ENCODE data around the gene MCAM. TPM values are rescaled to one million over a fixed set of nuclear protein-coding genes. Genes with fewer than 3 reads are reported as not detected.

Gene MCAM
- total and polyA plus RNA-seq, 2 donors (not counting 3 experiments of a cell fraction or from before 2014, with no cell fraction given), result 1,027 to 2,543 TPM

DNA sequence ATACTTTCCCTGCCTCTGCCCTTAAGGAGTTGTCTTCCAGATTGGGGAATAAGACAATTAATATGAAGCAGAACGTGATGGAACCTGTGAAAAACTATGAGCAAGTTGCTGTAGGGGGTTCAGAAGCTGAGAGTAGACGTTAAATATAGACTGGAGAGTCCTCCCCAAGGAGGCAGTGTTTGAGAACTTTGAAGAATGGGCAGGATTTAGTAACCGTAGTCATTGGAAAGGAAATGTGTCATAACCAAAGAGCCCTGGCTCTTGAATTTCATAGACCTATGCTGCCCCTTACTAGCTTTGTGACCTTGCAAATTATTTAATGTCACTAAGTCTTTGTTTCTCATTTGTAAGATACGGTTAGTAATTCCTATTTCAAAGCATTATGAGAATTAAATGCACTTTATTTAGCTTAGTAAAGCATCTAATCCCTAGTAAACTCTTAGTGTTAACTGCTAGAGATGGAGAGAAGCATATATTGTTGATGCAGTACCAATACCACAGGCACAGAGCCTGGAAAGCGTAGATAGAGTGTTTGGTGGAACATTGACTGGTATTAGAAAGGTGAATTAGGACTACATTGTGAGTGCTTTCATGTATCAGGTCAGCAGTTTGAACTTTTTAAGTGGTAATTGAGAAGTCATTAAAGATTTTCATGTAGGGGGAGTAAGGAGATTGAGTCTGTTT lies 54.1 kb downstream of the MCAM start:
- peak; percentile 71 for DNase-seq (ENCODE audit: low read depth, low spot score)
- TF ChIP-seq JUN (IDR thresholded peaks at IDR 0.05; ENCODE audit: borderline replicate concordance, insufficient read depth, insufficient read length, low read depth) (peak; percentile 62), CTCF (IDR thresholded peaks at IDR 0.05; ENCODE audit: extremely low read depth in 1 of 2, insufficient read depth in 1 of 2, low read depth in 1 of 2, low read length in 2 of 2) (peak in 1 of 2 donors; percentile 4), MYC (IDR thresholded peaks at IDR 0.05; ENCODE audit: low read depth, low read length) (no peak)
- Histone ChIP-seq H2AFZ (ENCODE audit: low read depth, low read length) (no peak overlapping the region), H3K9me1 (replicated peaks; ENCODE audit: control insufficient read depth, extremely low read depth, insufficient read depth, low read length) (no peaks in the 10 kb centered on the region), H3K9ac (replicated peaks; ENCODE audit: extremely low read depth, insufficient read depth, low read length) (peak overlapping the region; percentile 62), H3K4me1 (ENCODE audit: control insufficient read depth, extremely low read depth, insufficient read depth, low read length) (peaks cover 24% of the 10 kb centered on the region), H3K4me3 (replicated peaks in 1 of 3; ENCODE audit: insufficient read depth in 1 of 3, low read depth in 1 of 3, low read length in 3 of 3) (no peak overlapping the region), H3K4me2 (ENCODE audit: insufficient read depth, low read length) (peak overlapping the region; percentile 60), H3K27me3 (ENCODE audit: control insufficient read depth in 2 of 2, insufficient read depth in 2 of 2, low read length in 2 of 2) (no peaks in the 10 kb centered on the region), H3K9me3 (replicated peaks; ENCODE audit: control insufficient read depth, insufficient read depth, low read length) (no peaks in the 10 kb centered on the region), H3K36me3 (ENCODE audit: control insufficient read depth in 2 of 2, extremely low read depth in 1 of 2, insufficient read depth in 2 of 2, low read length in 2 of 2) (no peaks in the 10 kb centered on the region), H4K20me1 (replicated peaks; ENCODE audit: control insufficient read depth, extremely low read depth, insufficient read depth, low read length) (peaks cover 6% of the 10 kb centered on the region), H3K79me2 (ENCODE audit: control insufficient read depth, insufficient read depth, low read length) (peaks cover 73% of the 10 kb centered on the region), H3K27ac (ENCODE audit: insufficient read depth, low read depth, low read length) (peak overlapping the region; percentile 73)
- ChIA-PET POLR2A (no interaction called here), CTCF (interaction anchor here (0.7 to 2.6 kb wide), 19 partner anchors 11 to 161 kb away, joined by 3 to 20 read pairs (median 4); partner anchors contain the start of genes C1QTNF5 and CBL)
- intact Hi-C loops (cut with micrococcal nuclease) (loop anchor here (1.0 to 5.0 kb wide), 5 partner anchors 36 to 76 kb away; partner anchors contain the start of gene CBL), dilution Hi-C loops (cut with MboI; ENCODE audit: extremely low pct_ligation_motif_present, low sequenced_read_pairs) (no loop called here)
- peak; percentile 54 for FAIRE-seq
- BruUV-seq (replicated peaks), result no TSS peak

GRCh38 chr11:119258983-119259382 lies 57.9 kb downstream of the MCAM start:
- dilution Hi-C loops (cut with MboI; ENCODE audit: extremely low pct_ligation_motif_present, low sequenced_read_pairs), result no loop called here
- H3K9ac ChIP-seq (replicated peaks; ENCODE audit: extremely low read depth, insufficient read depth, low read length), result no peak overlapping the region
- ChIA-PET CTCF (interaction anchor here (1.1 to 2.0 kb wide), 4 partner anchors 11 to 53 kb away, joined by 3 to 5 read pairs (median 4); partner anchors contain the start of gene CBL), POLR2A (no interaction called here)
- BruUV-seq (replicated peaks), result no TSS peak
- H3K79me2 ChIP-seq (ENCODE audit: control insufficient read depth, insufficient read depth, low read length), result peaks cover 56% of the 10 kb centered on the region
- no peaks in the 10 kb centered on the region for H3K36me3 ChIP-seq (ENCODE audit: control insufficient read depth in 2 of 2, extremely low read depth in 1 of 2, insufficient read depth in 2 of 2, low read length in 2 of 2)
- no peaks in the 10 kb centered on the region for H3K27me3 ChIP-seq (ENCODE audit: control insufficient read depth in 2 of 2, insufficient read depth in 2 of 2, low read length in 2 of 2)
- peaks cover 6% of the 10 kb centered on the region for H4K20me1 ChIP-seq (replicated peaks; ENCODE audit: control insufficient read depth, extremely low read depth, insufficient read depth, low read length)
- no peak overlapping the region for H2AFZ ChIP-seq (ENCODE audit: low read depth, low read length)
- H3K4me2 ChIP-seq (ENCODE audit: insufficient read depth, low read length), result no peak overlapping the region
- no peaks in the 10 kb centered on the region for H3K9me3 ChIP-seq (replicated peaks; ENCODE audit: control insufficient read depth, insufficient read depth, low read length)
- H3K27ac ChIP-seq (ENCODE audit: insufficient read depth, low read depth, low read length), result no peak overlapping the region
- DNase-seq (ENCODE audit: low read depth, low spot score), result no peak
- no peak for FAIRE-seq
- H3K4me3 ChIP-seq (replicated peaks in 1 of 3; ENCODE audit: insufficient read depth in 1 of 3, low read depth in 1 of 3, low read length in 3 of 3), result no peak overlapping the region
- peaks cover 22% of the 10 kb centered on the region for H3K4me1 ChIP-seq (ENCODE audit: control insufficient read depth, extremely low read depth, insufficient read depth, low read length)
- TF ChIP-seq GATA2 (IDR thresholded peaks at IDR 0.05; ENCODE audit: insufficient read depth, insufficient read length, low read depth, low read length) (no peak), POLR2AphosphoS5 (IDR thresholded peaks at IDR 0.05; ENCODE audit: insufficient read depth, low read depth, low read length) (no peak), FOS (IDR thresholded peaks at IDR 0.05; ENCODE audit: borderline replicate concordance, insufficient read depth, low read length) (no peak)
- H3K9me1 ChIP-seq (replicated peaks; ENCODE audit: control insufficient read depth, extremely low read depth, insufficient read depth, low read length), result no peaks in the 10 kb centered on the region
- intact Hi-C loops (cut with micrococcal nuclease), result no loop called here

All from endothelial cell of umbilical vein (primary cell).